Transverse colon (tissue), 4 donors: Measurements from ENCODE around the gene CDCA4. TPM values are rescaled to one million over a fixed set of nuclear protein-coding genes. Genes with fewer than 3 reads are reported as not detected.

Experiments
- DNase-seq: peaks from one replicate; pipeline ENCODE4 v3.0.0-alpha.2; 2019
- H3K27ac ChIP-seq, 4 donors: fragments of 200-600 bp; sonication (generic); 2 replicates each; pipeline ENCODE4 v1.5.1; 2016 to 2018; ENCODE audit warnings: inconsistent platforms in 4 of 4
- H3K27me3 ChIP-seq: fragments of 200-600 bp; sonication (generic); 2 replicates; pipeline ENCODE4 v1.5.1; 2017; ENCODE audit warnings: inconsistent platforms
- H3K36me3 ChIP-seq, 4 donors: fragments of 200-600 bp; sonication (generic); 2 replicates each; pipeline ENCODE4 v1.5.1; 2017 to 2019; ENCODE audit warnings: inconsistent platforms in 4 of 4
- H3K4me1 ChIP-seq, 4 donors: fragments of 200-600 bp; sonication (generic); 2 replicates each; pipeline ENCODE4 v1.5.1; 2017 to 2020; ENCODE audit warnings: inconsistent platforms in 4 of 4
- H3K4me3 ChIP-seq, 4 donors: fragments of 200-600 bp; sonication (generic); 1 replicate in 1 of 4; 2 replicates in 3 of 4; pipeline versions ENCODE4 v1.5.1 to v1.6.1; 2017 to 2019; ENCODE audit warnings: inconsistent platforms in 4 of 4
- H3K9me3 ChIP-seq, 2 donors: fragments of 200-600 bp; sonication (generic); 2 replicates each; pipeline ENCODE4 v1.5.1; 2017 to 2019; ENCODE audit warnings: inconsistent platforms in 2 of 2
- EP300 ChIP-seq: sonication (generic); formaldehyde crosslinking; IDR thresholded peaks from one replicate; pipeline ENCODE4 v1.6.1; 2017; ENCODE audit warnings: antibody characterized with exemption, low read depth
- POLR2A ChIP-seq: fragments of 450-650 bp; IDR thresholded peaks from one replicate; pipeline ENCODE4 v1.6.1; 2016; ENCODE audit warnings: antibody characterized with exemption, mild to moderate bottlenecking, moderate library complexity
- POLR2AphosphoS5 ChIP-seq, 3 donors: sonication (generic); formaldehyde crosslinking; IDR thresholded peaks; one replicate each; pipeline ENCODE4 v1.6.1; 2016; ENCODE audit warnings: antibody characterized with exemption in 3 of 3
- WGBS, 2 donors: methylation state at CpG; one replicate each; pipeline ENCODE4 v1.1.5; 2018; ENCODE audit warnings: low coverage in 1 of 2; 5-methylcytosine and 5-hydroxymethylcytosine counted together
- in situ Hi-C, 4 donors: fragments of 200-750 bp; cut with MboI; loops; one replicate each; pipeline versions ENCODE4 v1.15.0 to v1.15.1; 2017; ENCODE audit warnings: low sequenced_read_pairs in 3 of 4, low pct_ligation_motif_present in 1 of 4, low pct_unique_long_range_greater_than_20kb in 1 of 4
- intact Hi-C: fragments of 100-400 bp; cut with DNase I; formaldehyde crosslinking; loops from one replicate; pipeline ENCODE4 v1.15.1; 2023; ENCODE audit warnings: low total_unique reads
- total RNA-seq, 4 donors: library from RNA; depleted of rRNA; stranded (reverse); fragments of >200 nt; gene quantifications; one replicate each; pipeline ENCODE4 v1.1.0, GENCODE V29; 2016
- TF ChIP-seq, protein P1 (sequence below), 5 experiments: fragments of 200-600 bp in 3 of 5; fragments of 450-650 bp in 2 of 5; sonication (generic) in 3 of 5; IDR thresholded peaks; 1 replicate in 2 of 5; 2 replicates in 3 of 5; pipeline ENCODE4 v1.5.1; 2016 to 2017; ENCODE audit warnings: antibody characterized with exemption in 5 of 5, inconsistent platforms in 3 of 5, mild to moderate bottlenecking in 2 of 5, moderate library complexity in 1 of 5

Gene CDCA4
- total RNA-seq, 4 donors from 2014 or later, result 0.80 to 7.5 (median 4.5) TPM

DNA sequence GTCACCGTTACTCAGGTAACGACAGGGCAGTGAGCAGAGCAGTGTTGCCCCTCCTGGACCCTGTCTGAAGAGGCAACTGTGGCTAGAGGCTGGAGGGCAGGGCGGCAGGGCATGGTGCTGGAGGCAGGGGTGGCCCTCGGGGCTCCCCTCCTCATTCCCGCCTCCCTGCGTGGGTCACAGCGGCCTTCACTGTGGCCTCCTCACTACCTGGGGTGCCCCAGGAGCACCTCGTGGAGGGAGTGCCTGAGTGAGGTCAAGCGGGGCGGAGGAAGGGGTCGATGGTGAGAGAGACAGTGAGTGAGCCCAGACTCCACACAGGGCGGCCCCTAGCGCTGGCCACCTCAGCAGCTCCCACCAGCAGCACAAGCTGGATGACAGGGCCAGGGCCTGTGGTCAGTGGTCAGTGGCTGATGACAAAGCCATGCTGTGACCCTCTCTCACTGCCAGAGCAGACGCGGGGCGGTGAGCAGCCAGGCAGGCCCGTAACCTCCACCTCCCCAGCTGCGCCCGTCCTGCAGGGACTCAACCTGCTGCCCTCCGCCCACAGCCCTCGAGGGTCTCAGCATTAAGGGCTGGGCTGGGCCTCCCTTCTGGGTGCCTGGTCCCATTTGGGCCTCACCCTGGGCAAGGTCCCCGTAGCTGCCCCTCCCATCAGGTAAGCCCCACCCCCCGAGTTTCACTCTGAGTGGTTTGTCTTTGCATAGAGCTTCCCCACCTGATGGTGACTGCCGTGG is 26.6 kb upstream of the CDCA4 start:
- H3K9me3 ChIP-seq, result no peaks in the 10 kb centered on the region
- no peak for TF ChIP-seq EP300
- TF ChIP-seq, protein P1, sequence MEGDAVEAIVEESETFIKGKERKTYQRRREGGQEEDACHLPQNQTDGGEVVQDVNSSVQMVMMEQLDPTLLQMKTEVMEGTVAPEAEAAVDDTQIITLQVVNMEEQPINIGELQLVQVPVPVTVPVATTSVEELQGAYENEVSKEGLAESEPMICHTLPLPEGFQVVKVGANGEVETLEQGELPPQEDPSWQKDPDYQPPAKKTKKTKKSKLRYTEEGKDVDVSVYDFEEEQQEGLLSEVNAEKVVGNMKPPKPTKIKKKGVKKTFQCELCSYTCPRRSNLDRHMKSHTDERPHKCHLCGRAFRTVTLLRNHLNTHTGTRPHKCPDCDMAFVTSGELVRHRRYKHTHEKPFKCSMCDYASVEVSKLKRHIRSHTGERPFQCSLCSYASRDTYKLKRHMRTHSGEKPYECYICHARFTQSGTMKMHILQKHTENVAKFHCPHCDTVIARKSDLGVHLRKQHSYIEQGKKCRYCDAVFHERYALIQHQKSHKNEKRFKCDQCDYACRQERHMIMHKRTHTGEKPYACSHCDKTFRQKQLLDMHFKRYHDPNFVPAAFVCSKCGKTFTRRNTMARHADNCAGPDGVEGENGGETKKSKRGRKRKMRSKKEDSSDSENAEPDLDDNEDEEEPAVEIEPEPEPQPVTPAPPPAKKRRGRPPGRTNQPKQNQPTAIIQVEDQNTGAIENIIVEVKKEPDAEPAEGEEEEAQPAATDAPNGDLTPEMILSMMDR (IDR thresholded peaks at IDR 0.05), result no peak
- no peak for TF ChIP-seq POLR2A
- TF ChIP-seq POLR2AphosphoS5 (IDR thresholded peaks at IDR 0.05), result no peak
- 81% methylated on average over 20 of the region's 24 CpGs; no CpG with 5 or more reads in 1 of the 2 donors for WGBS, 2 donors
- H3K4me3 ChIP-seq, result no peak overlapping the region
- peaks cover 10% of the 10 kb centered on the region for H3K27me3 ChIP-seq
- H3K36me3 ChIP-seq, result no peaks in the 10 kb centered on the region
- in situ Hi-C loops, result loop anchor here in 1 of 4 donors (10.0 kb wide), 1 partner anchor 73 kb away; the partner anchor contains the start of gene AHNAK2
- H3K4me1 ChIP-seq, result peaks cover 0 to 7% (median 4%) of the 10 kb centered on the region in 4 donors
- DNase-seq, result no peak
- no peak overlapping the region for H3K27ac ChIP-seq
- intact Hi-C loops, result loop anchor here (5.0 kb wide), 2 partner anchors 35 to 70 kb away; partner anchors contain the start of gene AHNAK2

DNA sequence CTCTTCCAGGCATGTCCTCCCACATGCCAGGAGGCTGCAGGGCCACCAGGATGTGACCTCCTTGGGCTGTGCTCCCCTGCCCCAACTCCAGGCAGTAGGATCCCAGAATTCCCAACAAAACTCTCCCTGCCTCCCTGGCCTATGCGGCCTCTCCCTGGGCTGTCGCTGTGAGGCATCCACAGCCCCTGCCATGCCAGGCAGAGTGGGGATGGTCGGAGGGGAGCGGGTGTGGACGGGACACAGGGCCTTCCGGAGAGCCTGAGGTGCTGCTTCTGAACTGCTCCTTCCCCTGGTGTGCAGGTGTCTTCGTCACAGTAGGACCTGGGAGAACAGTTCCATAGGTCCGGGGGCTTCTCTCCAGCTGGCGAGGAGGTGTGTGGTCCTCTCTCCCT is 26.0 kb upstream of the CDCA4 start:
- no peaks in the 10 kb centered on the region for H3K9me3 ChIP-seq
- peaks cover 10% of the 10 kb centered on the region for H3K27me3 ChIP-seq
- intact Hi-C loops, result loop anchor here (5.0 kb wide), 2 partner anchors 35 to 70 kb away; partner anchors contain the start of gene AHNAK2
- H3K36me3 ChIP-seq, result no peaks in the 10 kb centered on the region
- H3K4me1 ChIP-seq, result peaks cover 0 to 7% (median 4%) of the 10 kb centered on the region in 4 donors
- H3K27ac ChIP-seq, result no peak overlapping the region
- WGBS, 2 donors, result 95% methylated on average over 9 of the region's 9 CpGs; no CpG with 5 or more reads in 1 of the 2 donors
- TF ChIP-seq EP300 (no peak), POLR2A (no peak), POLR2AphosphoS5 (IDR thresholded peaks at IDR 0.05) (no peak)
- TF ChIP-seq, protein P1 (IDR thresholded peaks at IDR 0.05), result no peak
- in situ Hi-C loops, result loop anchor here in 1 of 4 donors (10.0 kb wide), 1 partner anchor 72 kb away; the partner anchor contains the start of gene AHNAK2
- no peak overlapping the region for H3K4me3 ChIP-seq
- no peak for DNase-seq

DNA sequence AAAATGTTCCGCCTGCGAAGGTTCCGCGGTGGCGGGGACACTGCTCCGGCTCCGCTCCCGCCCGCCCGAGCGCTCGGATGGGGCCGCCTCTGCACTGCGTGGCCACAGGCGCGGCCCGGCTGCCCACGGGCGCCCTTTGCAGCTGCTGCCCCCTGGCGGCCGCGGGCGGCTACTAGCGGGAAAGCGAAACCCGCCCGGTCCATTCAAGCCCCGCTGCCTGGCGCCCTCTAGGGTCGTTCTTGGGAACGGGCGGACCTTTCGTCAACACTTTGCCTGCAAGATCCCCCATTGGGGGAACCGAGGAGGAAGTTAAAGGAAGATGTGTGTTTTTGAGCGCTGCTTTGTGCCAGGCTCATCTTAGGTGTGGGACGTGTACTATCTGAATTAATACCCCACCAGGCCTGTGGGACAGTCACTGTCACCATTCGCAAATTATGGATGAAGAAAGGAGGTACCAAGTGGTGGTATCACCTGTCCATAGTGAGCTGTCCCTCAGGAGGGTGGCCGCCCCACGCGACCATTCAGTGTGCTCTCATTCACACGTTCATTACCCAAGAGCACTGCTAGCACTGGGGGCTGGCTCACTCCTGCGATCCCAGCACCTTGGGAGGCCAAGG is 24.9 kb upstream of the CDCA4 start:
- no peak overlapping the region for H3K27ac ChIP-seq
- no peaks in the 10 kb centered on the region for H3K36me3 ChIP-seq
- no peaks in the 10 kb centered on the region for H3K9me3 ChIP-seq
- H3K4me1 ChIP-seq, result peaks cover 0 to 7% (median 4%) of the 10 kb centered on the region in 4 donors
- peak; percentile 94 for DNase-seq
- 7% methylated on average over 41 of the region's 42 CpGs; no CpG with 5 or more reads in 1 of the 2 donors for WGBS, 2 donors
- in situ Hi-C loops (loop anchor here in 1 of 4 donors (10.0 kb wide), 1 partner anchor 71 kb away; the partner anchor contains the start of gene AHNAK2), intact Hi-C loops (loop anchor here (2.0 to 5.0 kb wide), 3 partner anchors 34 to 149 kb away; partner anchors contain the start of gene AHNAK2)
- TF ChIP-seq EP300 (no peak), POLR2AphosphoS5 (IDR thresholded peaks at IDR 0.05) (peak in 2 of 3 donors; percentile 15 to 24)
- TF ChIP-seq, protein P1 (IDR thresholded peaks at IDR 0.05), result peak; percentile 99 to 100 (median 100)
- H3K27me3 ChIP-seq, result peaks cover 10% of the 10 kb centered on the region
- no peak overlapping the region for H3K4me3 ChIP-seq

DNA sequence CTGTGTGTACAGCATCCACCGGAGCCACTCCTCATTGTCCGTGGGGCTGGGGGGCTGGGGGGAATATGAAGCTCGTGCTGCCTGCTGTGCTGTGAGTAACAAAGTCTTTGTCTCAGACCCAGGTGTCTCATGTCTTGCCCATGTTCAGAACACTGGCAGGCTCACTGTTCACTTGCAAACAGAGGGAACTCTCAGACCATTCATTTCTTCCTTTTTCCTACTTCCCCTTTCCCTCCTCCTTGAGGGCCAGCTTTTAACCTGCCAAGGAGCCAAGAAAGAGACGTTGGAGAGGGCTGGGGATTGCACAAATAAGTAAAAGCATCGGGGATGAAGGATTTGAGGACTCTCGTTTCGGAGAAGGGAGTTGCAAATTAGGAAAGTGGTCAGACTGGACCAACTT is 22.8 kb upstream of the CDCA4 start:
- H3K27me3 ChIP-seq, result peaks cover 10% of the 10 kb centered on the region
- intact Hi-C loops (loop anchor here (2.0 kb wide), 1 partner anchor 147 kb away; no protein-coding TSS in a partner anchor), in situ Hi-C loops (loop anchor here in 2 of 4 donors (5.0 to 10.0 kb wide), 2 partner anchors 69 to 71 kb away; partner anchors contain the start of gene AHNAK2 (in 1 of the 2))
- H3K9me3 ChIP-seq, result no peaks in the 10 kb centered on the region
- H3K36me3 ChIP-seq, result no peaks in the 10 kb centered on the region
- WGBS, 2 donors, result 78 to 90% methylated on average over 3 to 7 of the region's 7 CpGs
- no peak overlapping the region for H3K4me3 ChIP-seq
- H3K4me1 ChIP-seq, result peaks cover 0 to 4% (median 1%) of the 10 kb centered on the region in 4 donors
- DNase-seq, result no peak
- H3K27ac ChIP-seq, result no peak overlapping the region
- TF ChIP-seq EP300 (no peak), POLR2A (no peak), POLR2AphosphoS5 (IDR thresholded peaks at IDR 0.05) (no peak)
- TF ChIP-seq, protein P1 (IDR thresholded peaks at IDR 0.05), result no peak
